Breast epithelium (tissue), 4 donors: ENCODE measurements around the gene FXYD2. TPM values are rescaled to one million over a fixed set of nuclear protein-coding genes. Genes with fewer than 3 reads are reported as not detected.

Source experiments
- DNase-seq, 2 donors: peaks; one replicate each; pipeline ENCODE4 v3.0.0-alpha.2; 2019; ENCODE audit warnings: low spot score in 2 of 2
- H3K27ac ChIP-seq, 2 donors: fragments of 200-600 bp; sonication (generic) in 1 of 2; one replicate each; pipeline ENCODE4 v1.5.1; 2016 to 2019; ENCODE audit warnings: mild to moderate bottlenecking in 1 of 2
- H3K27me3 ChIP-seq, 2 donors: fragments of 200-600 bp; sonication (generic) in 1 of 2; one replicate each; pipeline versions ENCODE4 v1.5.1 to v1.6.0; 2017 to 2019; ENCODE audit warnings: control low read depth in 1 of 2, mild to moderate bottlenecking in 1 of 2
- H3K36me3 ChIP-seq: fragments of 200-600 bp; one replicate; pipeline ENCODE4 v1.5.1; 2019
- H3K4me1 ChIP-seq, 2 donors: fragments of 200-600 bp; sonication (generic); one replicate each; pipeline ENCODE4 v1.5.1; 2016 to 2019; ENCODE audit warnings: control low read depth in 1 of 2
- H3K4me3 ChIP-seq, 3 donors: fragments of 200-600 bp; sonication (generic); 1 replicate in 2 of 3; 2 replicates in 1 of 3; pipeline ENCODE4 v1.5.1; 2016 to 2019; ENCODE audit warnings: mild to moderate bottlenecking in 3 of 3, moderate library complexity in 2 of 3
- H3K9me3 ChIP-seq, 2 donors: fragments of 200-600 bp; sonication (generic) in 1 of 2; one replicate each; pipeline ENCODE4 v1.5.1; 2016 to 2019; ENCODE audit warnings: control low read depth in 1 of 2
- CTCF ChIP-seq, 3 donors: fragments of 450-650 bp; IDR thresholded peaks; one replicate each; pipeline ENCODE4 v1.5.1; 2016 to 2017; ENCODE audit warnings: antibody characterized with exemption in 3 of 3, mild to moderate bottlenecking in 3 of 3, moderate library complexity in 3 of 3
- POLR2A ChIP-seq: fragments of 450-650 bp; IDR thresholded peaks from one replicate; pipeline ENCODE4 v1.6.1; 2016; ENCODE audit warnings: antibody characterized with exemption, mild to moderate bottlenecking, moderate library complexity
- POLR2AphosphoS5 ChIP-seq, 3 donors: sonication (generic); formaldehyde crosslinking; IDR thresholded peaks; one replicate each; pipeline ENCODE4 v1.6.1; 2017; ENCODE audit warnings: antibody characterized with exemption in 3 of 3
- intact Hi-C: fragments of 100-400 bp; cut with DNase I; formaldehyde crosslinking; loops from one replicate; pipeline ENCODE4 v1.15.1; 2023; ENCODE audit warnings: low total_unique reads
- total RNA-seq, 3 donors: library from RNA; depleted of rRNA; stranded (reverse); fragments of >200 nt; gene quantifications; one replicate each; pipeline ENCODE4 v1.1.0, GENCODE V29; 2016

FXYD2 gene
- total RNA-seq, 3 donors from 2014 or later: 0.66 to 2.0 (median 1.3) TPM

- Histone ChIP-seq H3K27me3 (no peaks in the 10 kb centered on the region), H3K36me3 (no peaks in the 10 kb centered on the region), H3K27ac (no peak overlapping the region), H3K4me1 (no peaks in the 10 kb centered on the region), H3K4me3 (no peak overlapping the region), H3K9me3 (no peaks in the 10 kb centered on the region)
- TF ChIP-seq CTCF (IDR thresholded peaks at IDR 0.05) (no peak), POLR2AphosphoS5 (IDR thresholded peaks at IDR 0.05) (no peak), POLR2A (no peak)
- intact Hi-C loops: no loop called here
- no peak for DNase-seq
Observed at GRCh38 chr11:117855912-117856651, 31.5 kb upstream of the FXYD2 start.

- DNase-seq: peak in 1 of 2 donors; percentile 15
- Histone ChIP-seq H3K9me3 (no peaks in the 10 kb centered on the region), H3K4me3 (no peak overlapping the region), H3K4me1 (no peaks in the 10 kb centered on the region), H3K36me3 (no peaks in the 10 kb centered on the region), H3K27ac (no peak overlapping the region), H3K27me3 (no peaks in the 10 kb centered on the region)
- intact Hi-C loops: no loop called here
- TF ChIP-seq CTCF (IDR thresholded peaks at IDR 0.05): no peak
- no peak for TF ChIP-seq POLR2A
- no peak for TF ChIP-seq POLR2AphosphoS5 (IDR thresholded peaks at IDR 0.05)
Observed at GRCh38 chr11:117855186-117855845, 30.8 kb upstream of the FXYD2 start.

GRCh38 chr11:117852309-117852708 is 27.8 kb upstream of the FXYD2 start:
- Histone ChIP-seq H3K27ac (no peak overlapping the region), H3K4me3 (no peak overlapping the region), H3K27me3 (no peaks in the 10 kb centered on the region), H3K36me3 (no peaks in the 10 kb centered on the region), H3K9me3 (no peaks in the 10 kb centered on the region), H3K4me1 (no peaks in the 10 kb centered on the region)
- DNase-seq: no peak
- no peak for TF ChIP-seq POLR2A
- TF ChIP-seq POLR2AphosphoS5 (IDR thresholded peaks at IDR 0.05): no peak
- no peak for TF ChIP-seq CTCF (IDR thresholded peaks at IDR 0.05)
- intact Hi-C loops: no loop called here

- Histone ChIP-seq H3K27me3 (no peaks in the 10 kb centered on the region), H3K36me3 (no peaks in the 10 kb centered on the region), H3K9me3 (no peaks in the 10 kb centered on the region), H3K27ac (no peak overlapping the region), H3K4me1 (no peaks in the 10 kb centered on the region), H3K4me3 (no peak overlapping the region)
- TF ChIP-seq CTCF (IDR thresholded peaks at IDR 0.05) (no peak), POLR2AphosphoS5 (IDR thresholded peaks at IDR 0.05) (no peak), POLR2A (no peak)
- DNase-seq: peak in 1 of 2 donors; percentile 16
- intact Hi-C loops: no loop called here
Observed at GRCh38 chr11:117851852-117852251, 27.3 kb upstream of the FXYD2 start.

GRCh38 chr11:117851106-117851505 is 26.6 kb upstream of the FXYD2 start:
- TF ChIP-seq POLR2A (no peak), CTCF (IDR thresholded peaks at IDR 0.05) (no peak), POLR2AphosphoS5 (IDR thresholded peaks at IDR 0.05) (no peak)
- intact Hi-C loops: no loop called here
- no peaks in the 10 kb centered on the region for H3K9me3 ChIP-seq
- H3K27ac ChIP-seq: no peak overlapping the region
- no peaks in the 10 kb centered on the region for H3K27me3 ChIP-seq
- DNase-seq: no peak
- no peaks in the 10 kb centered on the region for H3K4me1 ChIP-seq
- no peaks in the 10 kb centered on the region for H3K36me3 ChIP-seq
- no peak overlapping the region for H3K4me3 ChIP-seq
